Stimulated activated CD4-positive, alpha-beta T cell treated with anti-CD3 and anti-CD28 coated beads, TNF-alpha, amount 100 ng/mL, for 4 hours (primary cell): Measurements from ENCODE around the gene ZCCHC24.

Experiments used
- DNase-seq, 3 experiments: peaks; one replicate each; pipeline ENCODE4 v3.0.0-alpha.2; 2020; ENCODE audit warnings: low read depth in 3 of 3

Gene ZCCHC24

DNA sequence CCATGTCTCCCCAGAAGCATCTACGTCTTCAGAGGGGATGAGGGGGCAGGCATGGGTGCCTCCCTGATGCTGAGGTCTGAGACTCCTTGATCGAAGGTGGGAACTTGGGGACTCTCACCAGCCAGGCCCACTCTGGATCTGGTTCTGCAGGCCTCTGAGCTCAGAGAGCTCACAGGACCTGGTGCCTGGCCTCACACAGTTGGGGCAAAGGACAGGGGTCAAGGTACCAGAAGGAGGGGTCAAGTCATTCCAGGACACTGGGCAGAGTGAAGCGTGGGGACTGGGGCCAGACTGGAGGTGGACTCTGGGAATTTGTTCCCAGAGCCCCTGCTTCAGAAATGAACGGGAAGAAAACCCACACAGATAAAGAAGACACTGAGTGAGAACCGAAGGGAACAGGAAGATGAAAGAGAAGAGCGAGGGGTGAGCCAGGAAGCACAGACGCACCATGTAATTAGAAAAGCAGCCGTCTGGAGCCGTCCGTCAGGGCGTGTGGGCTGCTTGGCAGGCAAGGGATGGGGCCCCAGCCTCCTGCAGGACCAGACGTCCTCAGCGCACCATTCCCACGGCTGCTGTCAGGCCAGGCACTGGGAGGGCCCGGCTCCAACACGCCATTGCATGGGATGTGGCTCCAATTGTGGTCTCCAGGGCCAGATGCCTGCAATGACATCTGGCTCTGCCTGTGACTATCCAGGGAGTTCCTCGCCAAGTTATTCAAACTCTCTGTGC is 47.7 kb downstream of the ZCCHC24 start:
- DNase-seq = no peak

DNA sequence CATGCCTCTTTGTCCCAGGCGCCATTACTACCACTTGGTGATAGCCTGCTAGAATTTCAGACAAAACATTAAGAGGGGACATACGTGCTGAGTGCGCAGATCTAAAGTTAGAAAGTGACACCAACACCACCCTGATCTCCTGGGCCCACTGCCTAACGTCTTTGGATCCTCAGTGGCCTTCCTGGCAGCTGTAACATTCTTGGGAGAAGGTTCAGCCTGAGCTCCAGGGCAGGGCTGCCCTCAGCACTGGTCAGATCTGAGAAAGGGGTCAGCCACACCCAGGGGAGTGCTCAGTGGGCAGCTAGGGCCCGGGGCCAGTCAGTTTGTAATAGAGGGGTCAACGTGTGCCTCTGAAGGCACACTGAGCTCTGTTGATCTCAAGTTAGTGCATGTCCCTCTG is 48.4 kb downstream of the ZCCHC24 start:
- DNase-seq = no peak

DNA sequence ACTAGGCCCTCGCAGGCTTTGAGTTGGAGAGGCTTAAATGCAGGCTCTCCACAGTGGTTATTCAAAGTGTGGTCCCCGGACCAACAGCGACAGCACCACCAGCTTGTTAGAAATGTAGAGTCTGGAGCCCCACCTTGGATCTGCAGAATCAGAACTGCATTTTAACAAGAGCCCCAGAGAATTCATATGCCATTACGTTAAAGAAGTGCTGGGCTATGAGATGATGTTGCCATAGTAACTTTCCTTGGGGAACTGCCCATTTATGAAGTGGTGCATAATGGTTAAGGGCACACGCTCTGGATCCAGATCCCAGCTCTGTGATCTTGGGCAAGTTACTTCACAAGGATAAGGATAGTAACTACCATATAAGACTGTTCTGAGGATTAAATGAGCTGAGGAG is 48.9 kb downstream of the ZCCHC24 start:
- no peak for DNase-seq

DNA sequence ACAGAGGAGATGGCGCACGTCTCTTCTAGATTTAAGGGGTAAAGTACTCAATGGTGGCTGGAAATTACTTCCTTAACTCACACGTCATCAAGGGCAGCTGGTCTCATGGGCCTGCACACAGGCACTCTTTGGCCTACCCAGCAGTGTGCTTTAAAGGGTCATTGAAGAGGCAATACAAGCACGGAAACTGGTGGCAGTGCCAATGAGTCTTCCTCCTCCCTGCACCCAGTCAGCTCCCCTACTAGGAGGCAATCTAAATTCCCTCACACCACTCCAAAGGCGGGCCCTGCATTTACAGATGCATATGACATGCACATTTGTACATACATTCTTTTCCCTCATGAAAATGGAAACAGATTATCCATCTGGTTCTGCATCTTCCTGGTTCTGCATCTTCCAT is 50.8 kb downstream of the ZCCHC24 start:
- DNase-seq = no peak

DNA sequence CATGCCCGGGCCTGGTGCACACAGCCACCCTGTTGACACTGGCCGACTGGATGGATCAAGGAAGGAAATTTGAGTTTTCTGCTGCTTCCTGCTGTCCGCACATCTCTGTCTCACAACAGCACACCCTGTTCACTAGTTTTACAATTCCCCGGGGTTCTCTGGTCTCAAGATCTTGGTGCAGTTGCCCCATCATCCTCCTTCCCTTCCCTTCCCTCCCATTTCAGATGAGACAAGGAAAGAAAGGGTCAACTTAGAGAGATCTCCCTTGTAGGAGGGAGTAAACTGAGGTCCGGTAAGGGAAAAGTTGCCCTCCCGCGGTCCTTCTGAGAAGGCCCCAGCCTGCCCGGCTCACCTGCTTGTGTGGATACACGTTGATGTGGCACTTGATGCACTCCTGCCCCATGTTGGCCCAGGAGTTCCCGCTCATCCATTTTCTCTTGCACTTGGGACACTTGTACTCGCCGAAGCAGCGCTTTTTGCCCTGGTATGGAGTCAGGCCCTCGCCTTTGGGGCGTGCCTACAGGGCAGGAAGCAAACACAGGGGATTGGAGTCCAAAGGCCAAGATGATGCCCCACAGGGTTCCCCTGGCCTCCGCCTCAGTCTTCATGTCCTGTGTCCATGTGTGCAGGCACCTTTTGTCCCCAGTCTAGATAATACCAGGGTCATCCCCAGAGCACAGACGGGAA is 51.4 kb downstream of the ZCCHC24 start:
- DNase-seq = no peak

DNA sequence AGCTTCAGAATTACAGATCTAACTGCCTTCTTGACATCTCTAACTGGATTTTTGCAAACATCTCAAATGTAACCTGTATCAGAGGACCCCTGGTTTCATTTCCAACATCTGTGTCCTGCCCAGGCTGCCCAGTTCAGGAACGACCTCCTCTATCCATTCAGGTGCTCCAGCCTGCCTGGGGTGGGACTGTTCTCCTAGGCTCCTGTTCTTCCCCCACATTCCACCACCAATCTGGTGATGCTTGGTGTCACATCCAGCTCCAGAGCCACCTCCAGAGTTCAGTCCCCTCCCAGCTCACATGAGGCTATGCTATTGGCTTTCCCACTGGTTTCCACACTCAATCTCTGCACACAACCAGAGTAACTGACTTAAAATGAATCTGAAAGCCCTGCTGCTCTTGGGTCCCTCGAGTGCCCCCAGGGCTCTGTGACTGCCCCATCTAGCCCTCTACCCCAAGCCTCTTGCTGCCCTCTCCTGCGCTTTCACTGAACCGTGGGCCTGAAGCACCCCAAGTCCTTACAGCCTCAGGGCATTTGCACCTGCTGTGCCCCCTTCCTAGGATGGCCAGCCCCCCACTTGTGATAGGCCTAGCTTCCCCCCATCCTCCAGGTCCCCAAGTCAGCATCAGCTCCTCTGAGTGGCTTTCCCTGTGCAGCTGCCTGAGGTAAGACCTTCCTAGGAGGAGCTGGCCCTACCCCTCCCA is 52.1 kb downstream of the ZCCHC24 start:
- no peak for DNase-seq

DNA sequence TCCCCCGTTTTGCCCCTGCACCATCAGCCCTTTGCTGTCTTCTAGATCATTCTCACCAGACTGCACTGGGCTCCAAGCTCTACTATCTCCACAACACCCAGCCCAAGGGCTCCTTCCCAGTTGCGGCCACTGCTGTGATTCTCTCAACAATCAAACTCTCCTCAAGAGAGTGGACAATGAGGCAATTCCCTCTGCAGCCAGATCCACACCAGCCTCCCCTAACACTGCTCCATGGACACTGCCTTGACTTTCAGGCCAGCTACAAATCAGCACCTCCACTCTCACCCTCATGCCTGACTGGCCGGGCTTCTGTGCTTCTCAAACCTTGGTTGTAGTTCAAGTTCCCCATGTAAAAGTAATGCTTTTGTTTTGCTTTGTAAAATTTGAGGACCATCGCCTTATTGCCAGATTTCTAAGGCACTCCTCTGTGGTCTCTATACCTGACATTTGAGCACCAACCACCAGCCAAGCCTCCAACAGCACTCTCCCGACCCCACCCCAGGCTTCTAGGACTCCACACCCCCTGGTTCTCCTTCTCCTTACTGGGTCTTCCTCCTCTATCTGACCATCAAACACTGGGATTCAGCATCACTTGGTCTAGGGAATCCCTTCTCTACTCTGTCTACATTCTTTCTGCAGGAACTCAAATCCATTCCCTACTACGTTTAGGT is 52.8 kb downstream of the ZCCHC24 start:
- DNase-seq = no peak

DNA sequence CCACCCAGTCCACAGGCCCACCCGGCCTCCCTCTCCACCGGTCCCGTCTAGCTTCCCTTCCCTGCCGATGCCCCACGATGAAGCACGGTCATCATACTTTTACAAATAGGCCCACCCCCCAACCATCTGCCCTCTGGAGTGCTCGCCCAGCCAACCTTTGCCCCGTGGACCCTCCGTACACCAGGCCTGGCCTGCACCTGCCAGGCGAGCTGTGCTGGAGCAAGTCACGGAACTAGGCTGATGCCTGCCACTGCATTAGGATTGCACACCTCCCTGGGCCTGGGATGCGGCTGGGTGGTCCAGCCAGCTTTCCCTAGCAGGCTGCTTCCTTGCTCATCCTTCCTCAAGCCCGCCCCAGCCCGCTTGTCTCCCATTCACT is 53.4 kb downstream of the ZCCHC24 start:
- DNase-seq = no peak

DNA sequence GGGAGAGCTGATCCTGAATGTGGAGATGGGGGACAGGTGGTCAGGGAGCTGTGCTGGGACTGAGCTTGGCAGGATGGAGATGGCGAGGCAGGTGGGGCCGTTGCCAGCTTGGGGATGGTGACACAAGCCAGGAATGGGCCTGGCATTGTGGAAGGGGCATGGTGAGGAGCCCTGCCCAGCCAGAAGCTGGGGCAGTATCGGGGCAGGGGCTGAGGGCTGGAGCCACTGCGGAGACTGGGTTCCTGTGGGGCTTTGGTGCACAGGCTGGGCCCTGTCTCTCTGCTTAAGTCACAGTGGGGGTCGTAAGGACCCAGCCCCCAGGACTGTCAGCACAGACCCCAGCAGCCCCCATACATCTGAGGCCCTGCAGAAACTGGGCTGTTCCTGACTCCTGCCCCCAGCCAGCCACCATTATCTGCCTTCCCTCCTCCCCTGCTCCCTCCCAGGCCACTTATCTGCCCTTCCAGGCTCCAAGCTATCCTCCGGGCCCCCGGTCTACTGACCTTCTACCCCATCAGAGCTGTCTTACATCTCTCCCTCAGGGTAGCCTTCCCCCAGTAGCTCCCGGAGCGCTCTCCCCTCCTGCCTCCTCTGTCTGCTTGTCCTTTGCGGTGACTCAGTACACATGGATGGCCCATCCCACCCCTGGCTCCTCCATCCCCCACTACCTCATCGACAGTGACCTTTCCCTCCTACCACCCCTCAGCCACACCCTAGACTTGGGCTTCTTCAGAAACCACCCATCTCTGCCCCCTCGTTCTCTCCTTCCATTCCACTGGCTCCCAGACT is 54.0 kb downstream of the ZCCHC24 start:
- no peak for DNase-seq

DNA sequence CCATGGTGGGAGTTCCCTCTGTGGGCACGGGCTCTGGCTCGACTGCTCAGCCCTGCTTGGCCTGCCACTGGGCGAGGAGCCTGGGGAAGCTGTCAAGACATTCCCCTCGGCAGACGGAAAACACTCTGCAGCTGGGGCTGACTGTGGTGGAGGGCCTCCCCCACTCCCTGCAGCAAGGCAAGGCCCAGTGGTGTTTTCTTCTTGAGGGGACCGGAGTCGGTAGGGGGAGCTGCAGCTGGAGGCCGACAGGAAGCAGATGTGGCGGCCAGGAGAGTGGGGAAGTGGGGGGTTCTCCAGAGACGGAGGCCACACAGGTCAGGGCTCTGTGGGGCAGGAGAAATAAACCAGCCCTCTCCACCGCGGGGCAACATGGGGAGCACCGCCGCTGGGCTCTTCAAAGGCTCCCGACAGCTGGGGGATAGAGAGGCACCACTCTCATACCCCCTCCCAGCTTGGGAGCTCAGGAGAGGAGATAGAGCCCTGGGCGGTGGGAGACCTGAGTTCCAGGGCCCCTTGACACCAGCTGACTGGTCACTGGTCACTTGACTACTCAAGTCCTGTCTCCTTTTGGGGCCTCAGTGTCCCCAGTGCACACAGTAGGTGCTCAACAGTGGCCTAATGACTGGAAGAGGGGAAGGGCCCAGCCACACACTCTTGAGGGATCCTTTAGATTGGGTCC is 54.7 kb downstream of the ZCCHC24 start:
- no peak for DNase-seq

DNA sequence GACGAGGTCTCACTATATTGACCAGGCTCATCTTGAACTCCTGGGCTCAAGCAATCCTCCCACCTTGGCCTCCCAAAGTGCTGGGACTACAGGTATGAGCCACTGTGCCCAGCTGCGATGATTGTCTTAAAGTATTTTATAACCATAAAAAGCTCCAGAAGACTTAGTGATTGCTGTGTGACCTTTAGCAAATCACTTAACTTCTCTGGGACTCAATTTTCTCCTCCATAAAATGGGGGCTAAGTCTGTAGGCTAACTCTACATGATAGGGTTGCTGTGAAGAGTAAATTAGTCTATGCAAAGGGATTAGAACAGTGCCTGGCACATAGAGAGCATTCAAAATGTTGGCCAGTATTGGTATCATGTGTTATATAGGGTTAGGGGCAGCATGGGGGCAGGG is 55.4 kb downstream of the ZCCHC24 start:
- DNase-seq = no peak

DNA sequence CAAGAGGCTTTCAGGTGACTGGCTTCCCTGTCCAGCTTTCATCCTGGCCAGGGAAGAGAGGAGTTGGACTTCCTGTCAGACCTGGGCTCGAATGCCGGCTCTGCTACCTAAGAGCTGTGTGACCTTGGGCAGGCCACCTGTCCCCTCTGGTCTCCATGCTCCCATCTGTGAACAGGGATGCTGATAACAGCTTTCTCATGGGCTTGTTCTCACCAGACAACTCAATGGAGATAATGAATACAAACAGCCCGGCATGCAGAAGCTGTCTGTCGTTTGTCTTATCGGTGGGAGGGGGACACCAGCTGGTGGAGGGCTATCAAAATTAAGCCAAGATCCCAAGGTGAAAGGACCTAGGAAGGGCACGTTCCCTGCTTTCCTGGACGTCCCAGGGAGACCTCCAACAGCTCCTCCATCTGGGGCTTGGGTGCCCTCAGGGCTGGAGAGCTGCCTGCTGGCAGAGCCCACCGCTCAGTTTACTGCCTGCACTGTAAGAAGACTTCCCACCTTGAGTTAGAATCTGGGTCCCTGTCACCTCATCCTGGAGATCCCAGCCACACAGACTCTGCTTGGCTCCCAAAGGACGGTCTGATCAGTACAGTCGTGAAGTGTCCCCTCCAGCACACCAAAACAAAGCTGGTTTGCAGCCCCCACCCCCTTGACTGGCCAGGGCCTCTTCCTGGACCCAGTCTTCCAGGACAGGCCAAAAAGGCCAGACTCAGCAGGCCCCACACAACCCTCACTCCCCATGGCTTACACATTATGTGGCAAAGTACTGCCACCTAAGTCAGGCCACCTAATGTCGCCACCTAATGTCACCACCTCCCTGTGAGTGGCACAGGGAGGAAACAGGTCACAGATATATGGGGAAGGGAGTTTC is 57.2 kb downstream of the ZCCHC24 start:
- no peak for DNase-seq

DNA sequence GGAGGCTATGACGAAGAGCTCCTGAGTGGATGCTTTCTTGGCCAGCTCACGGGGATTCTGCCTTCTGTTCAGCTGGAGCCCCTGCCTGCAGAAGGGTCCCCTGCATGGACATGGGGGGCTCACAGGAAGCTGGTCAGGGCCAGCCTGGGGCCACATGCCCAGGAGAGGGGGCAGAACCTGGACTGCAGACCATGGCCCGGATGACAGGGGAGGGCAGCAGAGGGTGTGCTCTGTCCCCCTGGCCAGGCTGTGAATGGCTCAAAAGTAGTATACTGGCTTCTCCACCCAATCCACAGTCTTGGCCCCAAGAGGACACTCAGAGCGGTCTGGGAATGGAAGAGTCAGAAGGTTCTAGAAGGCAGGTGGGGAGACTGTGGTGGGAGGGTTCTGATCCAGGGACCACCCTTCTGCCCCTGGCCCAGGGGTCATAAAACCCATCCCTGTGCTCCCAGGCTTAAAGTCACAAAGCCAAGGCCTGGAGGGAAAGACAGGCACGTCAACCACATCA is 57.9 kb downstream of the ZCCHC24 start:
- no peak for DNase-seq

DNA sequence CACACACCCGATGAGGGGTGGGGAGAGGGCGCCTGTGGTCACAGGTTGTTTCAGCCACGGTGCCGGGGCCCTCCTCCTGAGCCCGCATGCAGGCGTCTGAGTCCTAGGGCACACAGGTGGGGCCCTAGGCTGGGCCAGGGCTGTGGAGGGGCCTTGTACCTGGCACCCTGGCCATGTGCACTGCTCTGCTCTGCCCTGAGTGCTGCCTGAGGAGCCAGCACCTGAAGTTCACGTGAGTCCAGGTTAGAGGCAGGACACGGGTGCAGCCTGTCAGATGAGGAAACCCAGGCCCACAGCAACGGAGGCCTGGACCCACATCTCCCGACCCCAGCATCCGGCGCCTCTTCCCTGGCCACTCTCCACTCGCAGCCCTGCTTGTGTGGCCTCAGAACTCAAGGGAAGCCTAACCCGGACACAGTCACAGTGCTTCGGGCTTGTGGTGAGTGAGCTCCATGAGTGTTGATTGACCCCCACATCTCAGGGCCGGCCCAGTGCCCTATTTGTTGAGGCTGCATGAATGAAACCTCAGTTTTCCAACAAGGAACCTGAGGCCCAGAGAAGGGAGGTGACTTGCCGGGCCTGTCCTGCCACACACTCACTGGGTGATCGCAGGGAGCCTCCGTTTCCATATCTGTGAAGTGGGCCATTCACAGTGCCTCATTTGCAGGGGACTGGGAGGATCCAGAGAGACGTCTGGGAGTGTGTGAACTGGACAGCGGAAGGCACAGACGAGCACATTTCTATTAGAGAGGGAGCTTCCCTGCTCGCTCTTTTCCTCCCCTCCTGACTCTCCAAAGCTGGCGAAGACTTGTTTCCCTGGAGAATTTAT is 58.6 kb downstream of the ZCCHC24 start:
- DNase-seq = no peak

DNA sequence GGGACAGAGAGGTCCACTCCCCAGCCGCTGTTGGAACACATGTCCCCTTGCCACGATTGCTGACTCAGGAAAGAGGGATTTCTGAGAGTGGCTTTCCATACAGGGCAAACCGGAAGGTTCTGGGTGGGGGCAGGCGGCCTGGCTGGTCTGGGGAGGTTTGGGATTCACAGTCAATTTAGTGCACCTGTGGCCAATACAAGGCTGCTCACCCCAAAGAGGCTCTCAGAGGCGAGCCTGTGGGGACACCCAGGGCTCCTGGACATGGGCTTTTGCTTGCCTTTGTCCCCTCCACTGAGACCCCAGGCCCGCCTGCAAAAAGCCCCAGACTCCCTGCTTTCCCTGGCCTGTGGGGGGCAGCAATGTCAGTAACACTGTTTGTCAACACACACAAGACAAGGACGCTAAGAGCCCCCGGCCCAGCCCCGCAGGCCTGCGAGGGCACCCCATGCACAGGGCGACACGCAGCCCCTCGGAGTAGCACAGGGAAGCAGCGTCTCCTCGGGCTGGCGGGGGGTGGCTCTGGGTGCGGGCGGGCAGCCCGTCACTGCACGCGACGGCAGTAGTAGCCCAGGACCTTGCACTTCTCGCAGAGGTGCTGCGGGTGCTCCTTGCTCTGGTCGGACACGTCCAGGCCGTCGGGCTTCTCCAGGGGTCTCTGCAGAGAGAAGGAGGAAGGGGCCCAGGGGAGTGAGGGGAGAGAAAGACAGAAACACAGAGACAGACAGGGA is 59.5 kb downstream of the ZCCHC24 start:
- no peak for DNase-seq

DNA sequence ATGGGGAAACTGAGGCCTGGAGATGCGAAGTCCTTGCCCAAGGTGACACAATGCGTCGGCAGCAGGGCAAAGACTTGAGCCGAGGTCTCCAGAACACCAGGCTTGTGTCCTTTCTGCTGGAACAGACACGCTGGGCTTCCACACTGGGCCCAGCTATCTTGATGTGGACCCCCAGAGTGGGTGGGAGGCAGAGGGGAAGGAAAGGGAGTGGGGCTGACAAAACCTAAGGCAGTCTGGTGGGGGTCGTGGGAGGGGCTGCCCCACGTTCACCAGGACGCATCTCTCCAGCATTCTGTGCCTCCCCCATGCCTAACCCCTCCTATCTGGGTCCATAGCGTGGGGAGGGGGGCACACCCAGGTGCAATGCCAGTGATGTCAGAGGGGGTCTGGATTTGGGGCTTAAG is 60.0 kb downstream of the ZCCHC24 start:
- DNase-seq = no peak

DNA sequence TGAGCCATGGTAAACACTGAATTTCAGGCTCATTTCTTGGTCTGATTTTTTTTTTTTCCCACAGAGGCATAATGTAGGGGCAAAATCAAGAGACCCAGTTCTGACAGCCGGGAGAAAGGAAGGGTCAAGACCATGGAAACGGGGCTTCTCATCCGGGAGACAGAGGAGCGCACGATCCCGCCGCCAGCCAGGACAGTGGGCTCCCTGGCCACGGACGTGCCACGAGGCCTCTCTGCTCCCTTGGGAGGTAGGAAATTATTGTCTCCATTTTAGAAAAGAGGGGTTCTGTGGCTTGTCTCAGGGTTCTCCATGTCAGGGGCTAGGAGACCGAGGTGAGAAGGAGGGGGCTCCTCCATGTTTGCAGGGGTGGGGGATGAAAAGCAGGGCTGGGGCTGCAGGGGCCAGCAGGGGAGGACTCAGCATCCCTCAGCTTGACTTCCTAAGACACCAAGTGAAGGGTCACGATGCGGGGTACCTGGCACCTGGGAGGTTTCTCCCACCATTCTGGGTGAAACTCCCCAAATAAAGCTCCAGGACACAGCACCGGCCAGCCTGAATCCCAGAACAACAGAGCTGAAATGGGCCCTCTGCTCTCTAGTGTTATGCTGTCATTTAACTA is 60.5 kb downstream of the ZCCHC24 start:
- DNase-seq = no peak
